NCI-H1048 (cell line): ENCODE measurements around the gene PYGL.
"Not testable (repeated sequence)": the region's sequence is repeated elsewhere in the genome, so short reads cannot be mapped to it uniquely, and the experiment has no call there.

Experiments used
- DNase-seq: peaks from one replicate; lab custom pipeline; 2025; lab: John Stamatoyannopoulos, UW

Gene PYGL

GRCh38 chr14:50954811-50955372, 10.6 kb upstream of the PYGL start:
- no peak for DNase-seq

- DNase-seq: no peak
Observed at GRCh38 chr14:50953502-50953901, 9.2 kb upstream of the PYGL start.

DNA sequence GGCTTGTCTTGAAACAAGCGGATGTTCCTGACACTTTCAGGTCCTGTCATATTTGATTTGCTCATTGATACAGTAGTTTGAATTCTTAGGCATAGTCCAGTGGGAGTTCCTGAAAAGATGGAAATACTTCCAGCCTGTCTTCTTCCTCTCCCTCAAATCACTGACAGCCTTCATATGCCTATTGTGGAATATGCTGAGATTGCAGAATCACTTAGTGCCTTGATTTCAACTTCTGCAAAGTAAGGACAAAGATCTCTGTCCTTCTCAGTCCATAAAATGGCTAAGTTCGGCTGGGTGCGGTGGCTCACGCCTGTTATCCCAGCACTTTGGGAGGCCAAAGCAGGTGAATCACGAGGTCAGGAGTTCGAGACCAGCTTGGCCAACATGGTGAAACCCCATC, 6.7 kb upstream of the PYGL start:
- no peak for DNase-seq

- DNase-seq: no peak
Observed at GRCh38 chr14:50948205-50948604, 3.9 kb upstream of the PYGL start.

GRCh38 chr14:50947446-50947845, 3.2 kb upstream of the PYGL start:
- DNase-seq: no peak

DNA sequence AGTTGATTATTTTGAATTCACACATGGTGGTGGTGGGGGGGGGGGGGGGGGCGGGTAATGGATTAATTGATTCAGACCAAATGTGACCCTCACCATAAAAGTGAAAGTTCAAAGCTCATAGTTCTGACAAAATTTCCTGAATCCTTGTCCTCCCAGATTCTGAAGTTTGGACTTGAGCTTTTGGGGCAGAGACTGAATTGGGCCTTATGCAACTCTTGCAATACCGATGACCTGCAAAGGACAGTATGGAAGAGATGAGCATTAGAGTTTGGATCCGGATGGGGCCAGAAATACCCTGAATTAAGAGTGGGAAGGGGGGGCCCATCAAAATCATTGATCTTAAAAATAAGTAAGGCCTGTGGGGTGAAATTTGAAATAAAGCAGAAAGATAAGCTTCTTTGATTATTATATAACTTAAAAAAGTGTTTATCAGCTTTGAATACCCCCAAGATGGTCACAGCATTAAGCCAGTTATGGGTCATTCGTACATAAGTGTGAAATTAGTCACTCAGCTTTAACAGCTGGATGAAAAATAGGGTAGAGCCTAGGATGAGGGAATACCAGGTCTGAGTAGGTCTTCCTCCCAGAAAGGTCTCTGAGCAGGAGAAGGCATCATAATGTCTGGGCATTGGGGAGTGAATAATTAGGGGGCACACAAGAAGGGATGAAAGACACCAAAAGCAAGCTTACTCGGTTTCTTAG, 2.1 kb upstream of the PYGL start:
- no peak for DNase-seq

DNA sequence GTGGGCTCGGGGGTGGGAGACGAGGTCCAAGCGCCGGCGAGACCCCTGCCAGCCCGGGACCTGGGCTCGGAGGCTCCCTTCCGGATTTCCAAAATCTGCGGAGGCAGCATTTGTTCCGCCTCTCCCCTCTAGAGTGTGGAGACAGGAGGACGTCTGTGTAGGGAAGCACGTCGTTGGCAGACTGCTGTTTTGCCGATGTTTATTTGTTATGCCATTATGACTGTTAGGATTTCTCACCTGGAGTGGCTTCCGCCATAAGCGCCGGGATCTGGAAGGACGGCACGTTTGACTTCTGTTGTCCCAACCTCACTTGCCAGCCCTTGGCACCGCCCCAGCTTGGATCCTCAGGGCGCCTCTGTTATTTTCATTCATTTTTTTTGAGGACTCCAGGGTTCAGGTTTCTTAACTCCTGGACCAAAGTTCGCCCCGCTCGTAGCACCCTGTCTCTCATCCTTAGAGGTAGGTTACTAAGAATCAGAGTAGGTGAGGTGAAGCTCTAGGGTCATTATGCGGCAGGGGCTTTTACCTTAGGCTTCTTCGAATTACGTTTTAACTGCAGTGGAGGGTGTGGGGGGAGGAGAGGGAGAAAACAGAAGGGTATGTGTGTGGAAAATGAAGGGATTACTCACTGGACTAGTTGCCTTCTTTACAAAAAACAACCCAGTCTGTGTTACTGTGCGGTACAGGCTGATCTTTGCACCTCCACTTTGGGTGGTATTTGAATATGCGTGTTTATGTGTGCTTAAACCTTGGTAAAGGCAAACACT, 547 bp upstream of the PYGL start:
- DNase-seq: no peak

- no peak for DNase-seq
Observed at GRCh38 chr14:50943261-50943942, 881 bp downstream of the PYGL start.

DNA sequence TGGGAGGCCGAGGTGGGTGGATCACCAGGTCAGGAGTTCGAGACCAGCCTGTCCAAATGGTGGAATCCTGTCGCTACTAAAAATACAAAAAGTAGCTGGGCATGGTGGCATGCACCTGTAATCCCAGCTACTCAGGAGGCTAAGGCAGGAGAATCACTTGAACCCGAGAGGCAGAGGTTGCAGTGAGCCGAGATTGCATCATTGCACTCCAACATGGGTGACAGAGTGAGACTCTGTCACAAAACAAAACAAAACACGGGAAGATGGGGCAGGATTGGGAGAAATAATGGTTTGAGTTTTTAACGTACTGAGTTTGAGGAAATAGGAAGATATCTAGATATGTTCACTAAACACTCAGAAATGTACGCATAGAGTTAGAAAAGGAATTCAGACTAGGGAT, 2.6 kb downstream of the PYGL start:
- not testable (repeated sequence) for DNase-seq

DNA sequence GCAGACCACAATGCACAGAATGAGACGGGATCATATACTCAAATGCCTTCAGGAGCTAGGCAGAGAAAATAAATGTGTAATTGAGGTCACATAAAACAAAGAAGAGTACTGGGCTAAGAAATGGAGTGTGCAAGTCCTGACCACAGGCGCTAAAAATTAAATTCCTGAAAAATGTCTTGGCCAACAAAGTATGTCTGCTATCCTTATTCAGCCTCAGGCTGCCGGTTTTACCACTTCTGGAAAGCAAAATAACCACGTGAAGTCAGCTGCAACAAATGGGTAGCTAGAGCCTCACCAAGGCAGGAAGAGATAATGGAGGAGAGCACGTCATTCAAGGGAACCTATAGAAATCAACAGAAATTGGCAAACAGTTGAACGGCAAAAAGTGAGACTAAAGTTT, 3.1 kb downstream of the PYGL start:
- DNase-seq: no peak

DNA sequence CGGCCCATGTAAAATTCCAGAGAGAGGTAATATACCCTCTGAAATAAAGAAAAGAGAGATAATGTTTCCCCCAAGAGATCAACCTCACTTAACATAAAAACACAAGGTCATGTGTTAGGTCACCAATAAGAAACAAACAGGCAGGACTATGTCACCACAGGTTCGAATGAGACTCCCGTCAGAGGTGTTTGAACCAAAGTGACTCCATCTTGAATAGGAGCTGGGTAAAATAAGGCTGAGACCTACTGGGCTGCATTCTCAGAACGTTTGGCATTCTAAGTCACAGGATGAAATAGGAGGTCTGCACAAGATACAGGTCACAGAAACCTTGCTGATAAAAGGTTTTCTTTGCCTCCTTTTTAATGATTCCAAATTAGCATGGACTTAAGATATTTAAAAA, 6.5 kb downstream of the PYGL start:
- no peak for DNase-seq

- DNase-seq: no peak
Observed at GRCh38 chr14:50937325-50937724, 7.0 kb downstream of the PYGL start.

DNA sequence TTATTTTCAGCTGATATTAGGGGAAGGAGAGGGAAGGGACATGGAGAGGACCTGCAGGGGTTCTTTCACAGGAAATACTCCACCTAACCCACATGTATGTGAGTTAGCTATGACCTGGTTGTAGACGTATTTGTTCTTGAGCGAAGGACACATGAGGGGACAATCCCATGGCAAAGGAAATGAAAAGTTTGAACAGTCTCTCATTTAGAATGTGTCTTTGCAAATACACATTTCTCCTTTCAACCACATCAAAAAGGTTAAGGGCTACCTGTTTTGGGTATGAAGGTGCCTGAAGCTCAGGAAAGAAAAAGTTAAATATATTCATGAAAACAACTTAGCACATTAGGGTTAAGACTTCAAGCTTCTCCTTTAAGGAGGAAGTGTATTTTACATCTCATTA, 7.4 kb downstream of the PYGL start:
- DNase-seq: no peak

- DNase-seq: no peak
Observed at GRCh38 chr14:50936016-50936340, 8.3 kb downstream of the PYGL start.

GRCh38 chr14:50935126-50936015, 8.9 kb downstream of the PYGL start:
- no peak for DNase-seq

GRCh38 chr14:50932592-50933495, 11.4 kb downstream of the PYGL start:
- DNase-seq: no peak

DNA sequence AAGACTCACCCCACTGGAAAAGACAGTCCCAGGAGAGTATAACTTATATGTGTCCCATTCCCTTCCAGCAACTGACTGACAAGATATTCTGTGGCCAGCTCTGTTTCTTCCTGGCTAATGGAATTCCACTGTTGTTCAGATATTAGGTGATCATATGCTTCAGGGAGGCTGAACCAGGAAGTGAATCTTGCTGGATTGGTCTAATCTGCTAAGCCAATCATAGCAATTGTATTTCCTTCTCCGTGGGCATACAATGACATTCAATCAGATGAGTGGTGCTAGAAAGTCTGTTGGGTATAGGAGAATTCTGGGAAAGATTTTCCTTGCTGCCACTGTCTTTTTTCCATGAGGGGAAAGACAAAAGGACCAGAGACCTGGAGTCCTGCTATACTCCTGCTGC, 12.1 kb downstream of the PYGL start:
- no peak for DNase-seq

- DNase-seq: no peak
Observed at GRCh38 chr14:50931559-50931958, 12.7 kb downstream of the PYGL start.

GRCh38 chr14:50929506-50929905, 14.8 kb downstream of the PYGL start:
- no peak for DNase-seq

GRCh38 chr14:50928002-50928635, 16.2 kb downstream of the PYGL start:
- no peak for DNase-seq
